Endothelial cell of coronary artery (primary cell): ENCODE data around the gene OR1S1. TPM values are rescaled to one million over a fixed set of nuclear protein-coding genes. Genes with fewer than 3 reads are reported as not detected.

ENCODE experiments used
- total RNA-seq: library from RNA; depleted of rRNA; stranded (reverse); fragments of >200 nt; gene quantifications from 2 replicates; pipeline ENCODE4 v1.2.3, GENCODE V29; 2014

OR1S1 gene
- total RNA-seq, result not detected in 2 replicates

GRCh38 chr11:58212420-58212819, at the start of gene OR1S1:
Gene OR1S1 (plus strand): TSS chr11:58212720.

GRCh38 chr11:58188770-58189169, 23.8 kb upstream of the OR1S1 start, which contains the start of gene OR9Q2:
Gene OR9Q2 (plus strand): TSS chr11:58189070. CDS start chr11:58190491, 1,421 bp downstream.

GRCh38 chr11:58204042-58204441, 8.5 kb upstream of the OR1S1 start, which contains the start of gene OR1S2:
Gene OR1S2 (minus strand): TSS chr11:58204142. CDS start chr11:58204142, 0 bp downstream.

Other genes with a start within 250 kb of the OR1S1 start
- gene OR9Q1, start 188.8 kb upstream of the OR1S1 start, total RNA-seq, result not detected in 2 replicates
- gene OR6Q1, start 181.8 kb upstream of the OR1S1 start, total RNA-seq, result not detected in 2 replicates
- gene OR9I1, start 87.2 kb upstream of the OR1S1 start, total RNA-seq, result not detected in 2 replicates
- gene OR9Q2, start 23.6 kb upstream of the OR1S1 start, total RNA-seq, result not detected in 2 replicates
- gene OR1S2, start 8.6 kb upstream of the OR1S1 start, total RNA-seq, result not detected in 2 replicates
- gene OR10Q1, start 16.2 kb downstream of the OR1S1 start, total RNA-seq, result not detected in 2 replicates
- not detected in 2 replicates for gene OR10W1, start 55.5 kb downstream of the OR1S1 start, total RNA-seq
- not detected in 2 replicates for gene OR5B17, start 146.3 kb downstream of the OR1S1 start, total RNA-seq
- gene OR5B3, start 194.2 kb downstream of the OR1S1 start, total RNA-seq, result not detected in 2 replicates
- not detected in 2 replicates for gene OR5B2, start 215.4 kb downstream of the OR1S1 start, total RNA-seq
- gene OR5B12, start 229.5 kb downstream of the OR1S1 start, total RNA-seq, result not detected in 2 replicates